Loucy (cell line): ENCODE results near the gene CYSRT1.

Experiments used
- H2AFZ ChIP-seq: fragments of 200-600 bp; sonication (generic); 2 replicates; pipeline ENCODE4 v1.6.0; 2016; ENCODE audit warnings: antibody characterized with exemption, mild to moderate bottlenecking, low read length, moderate library complexity
- H3F3A ChIP-seq: fragments of 200-600 bp; 2 replicates; pipeline ENCODE4 v1.6.0; 2016; ENCODE audit warnings: antibody characterized with exemption, low read depth, mild to moderate bottlenecking
- H3K27me3 ChIP-seq: fragments of 200-600 bp; sonication (generic); 2 replicates; pipeline ENCODE4 v1.6.1; 2014; ENCODE audit warnings: low read length, mild to moderate bottlenecking; ENCODE audit not compliant: insufficient read depth, poor library complexity, severe bottlenecking
- H3K36me3 ChIP-seq: fragments of 200-600 bp; sonication (generic); 2 replicates; pipeline ENCODE4 v1.6.1; 2016; ENCODE audit warnings: low read length; ENCODE audit not compliant: insufficient read depth
- H3K4me1 ChIP-seq: fragments of 200-600 bp; sonication (generic); 2 replicates; pipeline ENCODE4 v1.5.1; 2014; ENCODE audit warnings: low read length, mild to moderate bottlenecking; ENCODE audit not compliant: insufficient read depth, poor library complexity, severe bottlenecking
- H3K4me2 ChIP-seq: fragments of 200-600 bp; sonication (generic); 2 replicates; pipeline ENCODE4 v1.6.0; 2014; ENCODE audit warnings: antibody characterized with exemption, low read length, low read depth, mild to moderate bottlenecking; ENCODE audit not compliant: poor library complexity, severe bottlenecking
- H3K4me3 ChIP-seq: fragments of 200-600 bp; sonication (generic); 2 replicates; pipeline ENCODE4 v1.5.1; 2014; ENCODE audit warnings: low read length, mild to moderate bottlenecking, mixed read lengths; ENCODE audit not compliant: poor library complexity, severe bottlenecking
- H3K79me2 ChIP-seq: fragments of 200-600 bp; sonication (generic); 2 replicates; pipeline ENCODE4 v1.6.1; 2014; ENCODE audit warnings: low read length; ENCODE audit not compliant: insufficient read depth
- H3K9ac ChIP-seq: fragments of 200-600 bp; sonication (generic); 2 replicates; pipeline ENCODE4 v1.6.0; 2014; ENCODE audit warnings: mild to moderate bottlenecking, low read depth, low read length, moderate library complexity; ENCODE audit not compliant: poor library complexity, severe bottlenecking
- H3K9me2 ChIP-seq: fragments of 200-600 bp; sonication (generic); replicated peaks from 2 replicates; pipeline ENCODE4 v1.6.1; 2016; ENCODE audit warnings: low read depth, low read length, mixed read lengths
- H3K9me3 ChIP-seq: fragments of 200-600 bp; sonication (generic); 2 replicates; pipeline ENCODE4 v1.6.1; 2014; ENCODE audit warnings: mild to moderate bottlenecking, antibody characterized with exemption, low read length, low read depth; ENCODE audit not compliant: insufficient read depth
- H4K20me1 ChIP-seq: fragments of 200-600 bp; sonication (generic); 2 replicates; pipeline ENCODE4 v1.6.0; 2014; ENCODE audit warnings: antibody characterized with exemption, low read length, mild to moderate bottlenecking; ENCODE audit not compliant: insufficient read depth, poor library complexity, severe bottlenecking
- CTCF ChIP-seq: fragments of 200-600 bp; sonication (generic); conservative IDR thresholded peaks from 2 replicates; pipeline ENCODE4 v1.5.1; 2014; ENCODE audit warnings: mild to moderate bottlenecking, antibody characterized with exemption, low read length
- EZH2phosphoT487 ChIP-seq: fragments of 200-600 bp; IDR thresholded peaks from 2 replicates; pipeline ENCODE4 v1.6.1; 2018; ENCODE audit warnings: antibody characterized with exemption, mild to moderate bottlenecking, moderate library complexity, borderline replicate concordance

Gene CYSRT1

GRCh38 chr9:137270929-137271695 is 46.1 kb downstream of the CYSRT1 start:
- Histone ChIP-seq H3K9me3 (no peaks in the 10 kb centered on the region), H3K4me3 (no peak overlapping the region), H3K79me2 (no peaks in the 10 kb centered on the region), H3F3A (no peaks in the 10 kb centered on the region), H3K4me2 (no peak overlapping the region), H2AFZ (no peak overlapping the region), H3K4me1 (peaks cover 9% of the 10 kb centered on the region), H3K36me3 (no peaks in the 10 kb centered on the region; the same call in 1 of the 2 replicates), H3K9ac (no peak overlapping the region), H4K20me1 (peaks cover 3% of the 10 kb centered on the region), H3K9me2 (no peaks in the 10 kb centered on the region), H3K27me3 (no peaks in the 10 kb centered on the region)
- no peak for TF ChIP-seq CTCF
- no peak for TF ChIP-seq EZH2phosphoT487

GRCh38 chr9:137271696-137272076 is 46.7 kb downstream of the CYSRT1 start:
- peaks cover 3% of the 10 kb centered on the region for H4K20me1 ChIP-seq
- no peak overlapping the region for H3K9ac ChIP-seq
- H3K4me3 ChIP-seq, result no peak overlapping the region

GRCh38 chr9:137272241-137273094 is 47.5 kb downstream of the CYSRT1 start:
- Histone ChIP-seq H2AFZ (no peak overlapping the region), H3K9me3 (no peaks in the 10 kb centered on the region), H3K4me2 (no peak overlapping the region), H3K79me2 (no peaks in the 10 kb centered on the region), H3K9me2 (no peaks in the 10 kb centered on the region), H4K20me1 (peaks cover 3% of the 10 kb centered on the region), H3F3A (no peaks in the 10 kb centered on the region), H3K4me3 (no peak overlapping the region), H3K9ac (no peak overlapping the region), H3K27me3 (no peaks in the 10 kb centered on the region), H3K36me3 (no peaks in the 10 kb centered on the region; the same call in 1 of the 2 replicates), H3K4me1 (peaks cover 9% of the 10 kb centered on the region)
- no peak for TF ChIP-seq EZH2phosphoT487
- no peak; the same call in 1 of the 2 replicates for TF ChIP-seq CTCF

More at GRCh38 chr9:137271696-137272076, 46.7 kb downstream of the CYSRT1 start:
- TF ChIP-seq EZH2phosphoT487 (no peak), CTCF (no peak)
- Histone ChIP-seq H3K36me3 (no peaks in the 10 kb centered on the region; the same call in 1 of the 2 replicates), H3K4me2 (no peak overlapping the region), H3F3A (no peaks in the 10 kb centered on the region), H3K27me3 (no peaks in the 10 kb centered on the region), H3K9me3 (no peaks in the 10 kb centered on the region), H3K4me1 (peaks cover 9% of the 10 kb centered on the region), H3K9me2 (no peaks in the 10 kb centered on the region), H2AFZ (no peak overlapping the region), H3K79me2 (no peaks in the 10 kb centered on the region)
